HepG2 (cell line): ENCODE results near the gene MFAP4. TPM values are rescaled to one million over a fixed set of nuclear protein-coding genes. Genes with fewer than 3 reads are reported as not detected.

Experiments
- GTF2F1 ChIP-seq: fragments of 150-350 bp; IDR thresholded peaks from 2 replicates; pipeline ENCODE4 v1.6.1; 2014; ENCODE audit warnings: low read length
- IKZF5 ChIP-seq: IDR thresholded peaks from 2 replicates; pipeline ENCODE4 v1.6.1; 2018; ENCODE audit warnings: missing genetic modification reagents, mild to moderate bottlenecking, missing compliant biosample characterization
- KMT2A ChIP-seq: sonication (generic); formaldehyde crosslinking; IDR thresholded peaks from 2 replicates; pipeline ENCODE4 v1.4.0; 2020; ENCODE audit warnings: missing genetic modification reagents
- MBD4 ChIP-seq: IDR thresholded peaks from 2 replicates; pipeline ENCODE4 v1.6.1; 2012; ENCODE audit warnings: low read length, inconsistent platforms, borderline replicate concordance
- MNT ChIP-seq: fragments of 450-650 bp; IDR thresholded peaks from 2 replicates; pipeline ENCODE4 v1.6.1; 2016
- NCOA2 ChIP-seq: sonication (generic); formaldehyde crosslinking; IDR thresholded peaks from 2 replicates; pipeline ENCODE4 v1.8.0; 2022; ENCODE audit warnings: inconsistent platforms
- TERF1 ChIP-seq: sonication (generic); formaldehyde crosslinking; IDR thresholded peaks from 2 replicates; pipeline ENCODE4 v1.8.0; 2022; ENCODE audit warnings: mild to moderate bottlenecking, missing genetic modification reagents, moderate library complexity
- ZBTB20 ChIP-seq: sonication (generic); formaldehyde crosslinking; IDR thresholded peaks from 2 replicates; pipeline ENCODE4 v1.8.1; 2023; ENCODE audit warnings: missing genetic modification reagents, low read depth, mild to moderate bottlenecking, borderline replicate concordance
- ZNF101 ChIP-seq: sonication (generic); formaldehyde crosslinking; IDR thresholded peaks from 2 replicates; pipeline ENCODE4 v1.4.0; 2020; ENCODE audit warnings: mild to moderate bottlenecking, low read depth, missing genetic modification reagents, borderline replicate concordance
- ZNF326 ChIP-seq: sonication (generic); formaldehyde crosslinking; IDR thresholded peaks from 2 replicates; pipeline ENCODE4 v1.4.0; 2020; ENCODE audit warnings: missing genetic modification reagents, borderline replicate concordance
- ZNF644 ChIP-seq: IDR thresholded peaks from 2 replicates; pipeline ENCODE4 v1.6.1; 2016; ENCODE audit warnings: low read depth
- polyA plus RNA-seq, 8 experiments: library from polyadenylated mRNA; depleted of rRNA in 3 of 8; stranded (reverse) in 7 of 8; unstranded in 1 of 8; fragments of >200 nt; fragmentation: Illumina TruSeq in 4 of 8; extraction: Trizol in 4 of 8; gene quantifications; 2 replicates each; pipeline versions ENCODE4 v1.2.1 to v1.2.3, GENCODE V29; 2011 to 2016; ENCODE audit warnings: low read depth in 4 of 8, missing spikeins in 1 of 8, mixed read lengths in 1 of 8; ENCODE audit not compliant: insufficient read depth in 1 of 8
- total RNA-seq, 5 experiments: library from RNA; depleted of rRNA; stranded (reverse); fragments of >200 nt; fragmentation: Illumina TruSeq; extraction: Trizol; gene quantifications; 2 replicates each; pipeline ENCODE4 v1.2.3, GENCODE V29; 2016; ENCODE audit warnings: low read depth in 1 of 5
- TF ChIP-seq, protein P1 (sequence below): sonication (generic); formaldehyde crosslinking; IDR thresholded peaks from 2 replicates; pipeline ENCODE4 v1.8.0; 2022; ENCODE audit warnings: mild to moderate bottlenecking, missing genetic modification reagents, borderline replicate concordance
- TF ChIP-seq, protein P2 (sequence below): sonication (generic); formaldehyde crosslinking; IDR thresholded peaks from 2 replicates; pipeline ENCODE4 v1.9.0; 2021; ENCODE audit warnings: mild to moderate bottlenecking, missing genetic modification reagents
- TF ChIP-seq, protein P3 (sequence below): IDR thresholded peaks from 2 replicates; pipeline ENCODE4 v1.6.1; 2016; ENCODE audit warnings: mild to moderate bottlenecking, missing biosample characterization, missing genetic modification reagents

The MFAP4 gene
- total and polyA plus RNA-seq, 2 of the 13 experiments (the other 11 are each of a cell fraction or from before 2014, with no cell fraction given): 0.08 TPM; not detected in 1

DNA sequence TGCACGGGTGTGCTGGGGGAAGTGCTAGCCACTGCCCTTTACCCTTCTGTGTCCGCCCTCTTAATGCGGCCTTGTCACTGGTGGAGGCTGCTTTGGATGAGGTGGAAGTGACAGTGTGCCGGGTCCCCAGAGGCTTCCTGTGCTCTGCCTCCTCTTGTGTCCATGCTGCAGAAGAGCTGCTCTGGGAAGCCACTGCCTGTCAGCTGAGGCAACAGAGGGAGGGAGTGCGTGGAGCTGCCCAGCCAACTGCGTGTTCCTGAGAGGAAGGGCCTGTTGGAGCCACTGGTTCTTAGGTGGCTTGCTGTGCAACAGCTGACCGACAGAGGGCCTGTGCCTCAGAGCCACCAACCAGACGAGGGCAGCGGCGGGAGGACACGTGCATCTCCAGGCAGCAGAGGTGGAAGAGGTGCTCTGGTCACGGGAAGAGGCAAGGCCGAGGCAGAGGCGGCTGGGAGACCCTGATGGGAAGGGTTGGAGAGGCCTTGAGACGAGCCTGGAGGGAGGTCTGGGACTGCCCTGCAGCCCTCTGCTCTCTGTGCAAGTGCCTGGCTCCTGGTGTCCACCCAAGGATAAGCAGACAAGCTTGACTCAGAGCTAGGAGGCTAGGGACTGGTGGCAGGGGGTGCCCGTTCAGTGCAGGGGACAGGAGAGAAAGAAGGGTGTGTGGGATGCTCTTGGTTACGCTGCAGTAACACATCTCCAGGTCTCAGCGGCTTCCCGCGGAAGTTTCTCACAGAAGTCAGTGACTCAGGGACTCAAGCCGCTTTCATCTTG is 49.9 kb downstream of the MFAP4 start (continued):
- TF ChIP-seq MNT: peak; percentile 27
- TF ChIP-seq IKZF5: 0 out of 2 replicates have a peak, but pooled peaks have one; percentile 59
- TF ChIP-seq GTF2F1: no peak
- no peak for TF ChIP-seq MBD4
- no peak for TF ChIP-seq TERF1 (CRISPR knock-in tag)
- TF ChIP-seq, protein P1, sequence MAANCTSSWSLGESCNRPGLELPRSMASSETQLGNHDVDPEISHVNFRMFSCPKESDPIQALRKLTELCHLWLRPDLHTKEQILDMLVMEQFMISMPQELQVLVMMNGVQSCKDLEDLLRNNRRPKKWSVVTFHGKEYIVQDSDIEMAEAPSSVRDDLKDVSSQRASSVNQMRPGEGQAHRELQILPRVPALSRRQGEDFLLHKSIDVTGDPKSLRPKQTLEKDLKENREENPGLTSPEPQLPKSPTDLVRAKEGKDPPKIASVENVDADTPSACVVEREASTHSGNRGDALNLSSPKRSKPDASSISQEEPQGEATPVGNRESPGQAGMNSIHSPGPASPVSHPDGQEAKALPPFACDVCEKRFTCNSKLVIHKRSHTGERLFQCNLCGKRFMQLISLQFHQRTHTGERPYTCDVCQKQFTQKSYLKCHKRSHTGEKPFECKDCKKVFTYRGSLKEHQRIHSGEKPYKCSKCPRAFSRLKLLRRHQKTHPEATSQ: no peak; the same call in 1 of the 2 replicates
- no peak for TF ChIP-seq KMT2A (CRISPR knock-in tag)
- TF ChIP-seq, protein P2, sequence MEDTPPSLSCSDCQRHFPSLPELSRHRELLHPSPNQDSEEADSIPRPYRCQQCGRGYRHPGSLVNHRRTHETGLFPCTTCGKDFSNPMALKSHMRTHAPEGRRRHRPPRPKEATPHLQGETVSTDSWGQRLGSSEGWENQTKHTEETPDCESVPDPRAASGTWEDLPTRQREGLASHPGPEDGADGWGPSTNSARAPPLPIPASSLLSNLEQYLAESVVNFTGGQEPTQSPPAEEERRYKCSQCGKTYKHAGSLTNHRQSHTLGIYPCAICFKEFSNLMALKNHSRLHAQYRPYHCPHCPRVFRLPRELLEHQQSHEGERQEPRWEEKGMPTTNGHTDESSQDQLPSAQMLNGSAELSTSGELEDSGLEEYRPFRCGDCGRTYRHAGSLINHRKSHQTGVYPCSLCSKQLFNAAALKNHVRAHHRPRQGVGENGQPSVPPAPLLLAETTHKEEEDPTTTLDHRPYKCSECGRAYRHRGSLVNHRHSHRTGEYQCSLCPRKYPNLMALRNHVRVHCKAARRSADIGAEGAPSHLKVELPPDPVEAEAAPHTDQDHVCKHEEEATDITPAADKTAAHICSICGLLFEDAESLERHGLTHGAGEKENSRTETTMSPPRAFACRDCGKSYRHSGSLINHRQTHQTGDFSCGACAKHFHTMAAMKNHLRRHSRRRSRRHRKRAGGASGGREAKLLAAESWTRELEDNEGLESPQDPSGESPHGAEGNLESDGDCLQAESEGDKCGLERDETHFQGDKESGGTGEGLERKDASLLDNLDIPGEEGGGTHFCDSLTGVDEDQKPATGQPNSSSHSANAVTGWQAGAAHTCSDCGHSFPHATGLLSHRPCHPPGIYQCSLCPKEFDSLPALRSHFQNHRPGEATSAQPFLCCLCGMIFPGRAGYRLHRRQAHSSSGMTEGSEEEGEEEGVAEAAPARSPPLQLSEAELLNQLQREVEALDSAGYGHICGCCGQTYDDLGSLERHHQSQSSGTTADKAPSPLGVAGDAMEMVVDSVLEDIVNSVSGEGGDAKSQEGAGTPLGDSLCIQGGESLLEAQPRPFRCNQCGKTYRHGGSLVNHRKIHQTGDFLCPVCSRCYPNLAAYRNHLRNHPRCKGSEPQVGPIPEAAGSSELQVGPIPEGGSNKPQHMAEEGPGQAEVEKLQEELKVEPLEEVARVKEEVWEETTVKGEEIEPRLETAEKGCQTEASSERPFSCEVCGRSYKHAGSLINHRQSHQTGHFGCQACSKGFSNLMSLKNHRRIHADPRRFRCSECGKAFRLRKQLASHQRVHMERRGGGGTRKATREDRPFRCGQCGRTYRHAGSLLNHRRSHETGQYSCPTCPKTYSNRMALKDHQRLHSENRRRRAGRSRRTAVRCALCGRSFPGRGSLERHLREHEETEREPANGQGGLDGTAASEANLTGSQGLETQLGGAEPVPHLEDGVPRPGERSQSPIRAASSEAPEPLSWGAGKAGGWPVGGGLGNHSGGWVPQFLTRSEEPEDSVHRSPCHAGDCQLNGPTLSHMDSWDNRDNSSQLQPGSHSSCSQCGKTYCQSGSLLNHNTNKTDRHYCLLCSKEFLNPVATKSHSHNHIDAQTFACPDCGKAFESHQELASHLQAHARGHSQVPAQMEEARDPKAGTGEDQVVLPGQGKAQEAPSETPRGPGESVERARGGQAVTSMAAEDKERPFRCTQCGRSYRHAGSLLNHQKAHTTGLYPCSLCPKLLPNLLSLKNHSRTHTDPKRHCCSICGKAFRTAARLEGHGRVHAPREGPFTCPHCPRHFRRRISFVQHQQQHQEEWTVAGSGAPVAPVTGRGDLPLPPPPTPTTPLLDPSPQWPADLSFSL (CRISPR knock-in tag): no peak
- TF ChIP-seq, protein P3, sequence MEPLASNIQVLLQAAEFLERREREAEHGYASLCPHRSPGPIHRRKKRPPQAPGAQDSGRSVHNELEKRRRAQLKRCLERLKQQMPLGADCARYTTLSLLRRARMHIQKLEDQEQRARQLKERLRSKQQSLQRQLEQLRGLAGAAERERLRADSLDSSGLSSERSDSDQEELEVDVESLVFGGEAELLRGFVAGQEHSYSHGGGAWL (CRISPR knock-in tag): peak; percentile 81; the same call in 1 of the 2 replicates
- TF ChIP-seq ZBTB20 (CRISPR knock-in tag): peak; percentile 76; the same call in 1 of the 2 replicates
- TF ChIP-seq NCOA2 (CRISPR knock-in tag): 0 out of 2 replicates have a peak, but pooled peaks have one; percentile 19
- peak; percentile 50; the same call in 1 of the 2 replicates for TF ChIP-seq ZNF644 (CRISPR knock-in tag)
- TF ChIP-seq ZNF326: no peak
- TF ChIP-seq ZNF101: no peak
